HPDE6-E6E7 (cell line): Measurements from ENCODE around the gene ABHD5.
"Not testable (repeated sequence)": the region's sequence is repeated elsewhere in the genome, so short reads cannot be mapped to it uniquely, and the experiment has no call there.

Experiments used
- DNase-seq: peaks from one replicate; pipeline ENCODE4 v3.0.0; 2011; ENCODE audit warnings: missing footprints; ENCODE audit errors: extremely low spot score

Gene ABHD5

GRCh38 chr3:43690400-43691119 is at the start of gene ABHD5:
ABHD5 (plus strand) TSS chr3:43690938; CDS start chr3:43690993, 55 bp downstream.
- DNase-seq: peak; percentile 55

GRCh38 chr3:43641306-43642114 is 49.2 kb upstream of the ABHD5 start:
- no peak for DNase-seq

- DNase-seq: no peak
Measured at GRCh38 chr3:43644443-43644842, 46.3 kb upstream of the ABHD5 start.

GRCh38 chr3:43647331-43648166 is 43.2 kb upstream of the ABHD5 start:
- DNase-seq: no peak

GRCh38 chr3:43648957-43649356 is 41.8 kb upstream of the ABHD5 start:
- no peak for DNase-seq

GRCh38 chr3:43649365-43649968 is 41.3 kb upstream of the ABHD5 start:
- DNase-seq: no peak

GRCh38 chr3:43650345-43650744 is 40.4 kb upstream of the ABHD5 start:
- no peak for DNase-seq

- not testable (repeated sequence) for DNase-seq
Measured at GRCh38 chr3:43656390-43656789, 34.3 kb upstream of the ABHD5 start.

GRCh38 chr3:43659250-43659880 is 31.4 kb upstream of the ABHD5 start:
- no peak for DNase-seq

GRCh38 chr3:43661376-43661775 is 29.4 kb upstream of the ABHD5 start:
- DNase-seq: not testable (repeated sequence)

GRCh38 chr3:43665011-43665410 is 25.7 kb upstream of the ABHD5 start:
- not testable (repeated sequence) for DNase-seq

GRCh38 chr3:43670635-43671522 is 19.9 kb upstream of the ABHD5 start:
- DNase-seq: no peak

- no peak for DNase-seq
Measured at GRCh38 chr3:43674345-43675085, 16.2 kb upstream of the ABHD5 start.

- no peak for DNase-seq
Measured at GRCh38 chr3:43675593-43675992, 15.1 kb upstream of the ABHD5 start.

- DNase-seq: no peak
Measured at GRCh38 chr3:43676441-43676840, 14.3 kb upstream of the ABHD5 start.

GRCh38 chr3:43678375-43678774 is 12.4 kb upstream of the ABHD5 start:
- DNase-seq: not testable (repeated sequence)

GRCh38 chr3:43678887-43679449 is 11.8 kb upstream of the ABHD5 start:
- DNase-seq: not testable (repeated sequence)

GRCh38 chr3:43680857-43681256 is 9.9 kb upstream of the ABHD5 start:
- DNase-seq: not testable (repeated sequence)

GRCh38 chr3:43684944-43685343 is 5.8 kb upstream of the ABHD5 start:
- no peak for DNase-seq
